C4-2B (cell line): ENCODE results near the gene CCSER2.

Experiments used
- ZFX ChIP-seq: fragments of 450-650 bp; IDR thresholded peaks from 2 replicates; pipeline ENCODE4 v1.6.1; 2017
- TF ChIP-seq, protein P1 (sequence below): fragments of 450-650 bp; conservative IDR thresholded peaks from 2 replicates; pipeline ENCODE4 v1.5.1; 2017; ENCODE audit warnings: mild to moderate bottlenecking

DNA sequence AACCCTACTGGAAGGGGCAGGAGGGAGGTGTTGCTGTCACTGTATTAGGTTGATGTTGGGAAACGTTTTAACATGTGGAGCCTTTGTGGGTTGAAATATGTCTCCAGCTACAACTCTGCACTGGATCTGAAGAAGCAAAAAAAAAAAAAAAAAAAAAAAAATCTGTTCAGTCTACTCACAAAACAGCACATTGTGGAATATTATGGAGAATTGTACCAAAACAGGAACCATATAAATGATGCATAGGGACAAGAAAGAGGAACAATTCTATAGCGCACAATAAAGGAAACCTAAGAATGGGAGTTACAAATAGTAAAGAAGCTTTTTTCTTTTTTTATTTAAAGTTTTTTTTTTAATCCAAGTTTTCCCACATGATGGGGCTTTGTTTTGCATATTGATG is 63.8 kb downstream of the CCSER2 start:
- TF ChIP-seq, protein P1, sequence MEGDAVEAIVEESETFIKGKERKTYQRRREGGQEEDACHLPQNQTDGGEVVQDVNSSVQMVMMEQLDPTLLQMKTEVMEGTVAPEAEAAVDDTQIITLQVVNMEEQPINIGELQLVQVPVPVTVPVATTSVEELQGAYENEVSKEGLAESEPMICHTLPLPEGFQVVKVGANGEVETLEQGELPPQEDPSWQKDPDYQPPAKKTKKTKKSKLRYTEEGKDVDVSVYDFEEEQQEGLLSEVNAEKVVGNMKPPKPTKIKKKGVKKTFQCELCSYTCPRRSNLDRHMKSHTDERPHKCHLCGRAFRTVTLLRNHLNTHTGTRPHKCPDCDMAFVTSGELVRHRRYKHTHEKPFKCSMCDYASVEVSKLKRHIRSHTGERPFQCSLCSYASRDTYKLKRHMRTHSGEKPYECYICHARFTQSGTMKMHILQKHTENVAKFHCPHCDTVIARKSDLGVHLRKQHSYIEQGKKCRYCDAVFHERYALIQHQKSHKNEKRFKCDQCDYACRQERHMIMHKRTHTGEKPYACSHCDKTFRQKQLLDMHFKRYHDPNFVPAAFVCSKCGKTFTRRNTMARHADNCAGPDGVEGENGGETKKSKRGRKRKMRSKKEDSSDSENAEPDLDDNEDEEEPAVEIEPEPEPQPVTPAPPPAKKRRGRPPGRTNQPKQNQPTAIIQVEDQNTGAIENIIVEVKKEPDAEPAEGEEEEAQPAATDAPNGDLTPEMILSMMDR = no peak
- no peak for TF ChIP-seq ZFX
